Measurements from ENCODE around the gene E2F3.
"Not testable (repeated sequence)": the region's sequence is repeated elsewhere in the genome, so short reads cannot be mapped to it uniquely, and the experiment has no call there.

E2F3 gene

DNA sequence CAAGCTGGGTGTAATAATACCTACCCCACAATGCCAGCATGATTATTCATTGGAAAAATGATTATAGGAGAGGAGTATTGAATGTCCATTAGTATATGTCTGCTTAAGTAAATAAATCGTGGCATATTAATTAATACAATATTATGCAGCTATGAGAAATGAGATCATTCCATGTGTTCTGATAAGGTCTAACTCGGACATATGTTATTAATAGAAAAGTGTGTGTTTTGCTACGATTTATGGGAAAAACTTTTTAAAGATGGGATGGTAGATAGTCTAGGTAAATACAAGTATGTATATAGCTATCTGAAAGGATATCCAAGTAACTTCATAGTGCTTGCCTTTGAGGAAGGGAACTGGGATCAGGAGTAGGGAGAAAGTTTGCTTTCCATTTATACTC lies 71.1 kb downstream of the E2F3 start:
- DNase-seq, result no peak

DNA sequence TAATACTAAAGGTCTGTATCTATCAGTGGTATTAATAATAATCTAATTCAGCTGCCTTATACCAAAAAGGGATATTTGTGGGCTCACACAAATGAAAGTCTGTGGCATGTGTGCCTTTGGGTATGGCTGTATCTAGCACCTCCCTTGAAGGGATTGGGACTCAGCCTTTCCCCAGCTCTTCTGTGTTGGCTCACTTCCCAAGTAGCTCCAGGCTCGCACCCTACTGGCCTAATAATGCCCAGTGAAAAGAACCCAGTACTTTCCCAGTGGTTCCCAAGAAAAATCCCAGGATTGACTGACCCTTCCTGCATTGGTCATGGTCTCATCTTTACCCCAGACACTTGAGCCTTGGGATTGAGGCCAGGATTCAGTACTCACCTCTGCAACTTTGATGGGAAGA lies 71.8 kb downstream of the E2F3 start:
- no peak for DNase-seq

DNA sequence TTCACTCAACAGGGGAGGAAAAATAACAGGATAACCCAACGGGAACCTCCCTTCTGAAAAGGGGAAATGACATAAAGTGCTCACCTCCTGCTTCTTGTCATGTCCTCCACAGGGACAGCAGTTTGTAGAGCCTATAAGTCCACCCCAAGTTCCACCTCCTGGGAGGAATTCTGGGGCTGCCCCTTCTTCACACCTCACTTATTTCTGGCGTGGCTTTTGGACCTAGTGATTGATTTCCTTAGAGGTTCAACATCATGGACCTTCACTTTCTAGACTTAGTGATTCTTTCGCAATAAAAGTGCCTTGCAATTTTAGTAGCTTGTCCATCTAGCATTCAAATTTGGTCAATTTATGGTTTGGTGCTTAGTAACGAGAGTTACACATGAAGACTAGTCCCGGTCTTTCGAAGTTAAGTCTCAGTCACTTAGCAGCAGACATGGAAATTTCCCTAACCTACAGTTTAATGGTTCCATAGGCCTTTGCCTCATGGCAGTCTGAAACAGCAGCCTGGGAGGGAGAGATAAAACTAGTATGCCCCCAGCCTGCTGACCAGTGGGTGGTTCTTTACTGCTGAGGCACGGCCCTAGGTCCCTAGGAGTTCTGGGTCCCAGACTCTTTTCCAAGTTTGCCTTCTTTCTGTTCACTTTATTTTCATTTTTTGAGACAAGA lies 73.3 kb downstream of the E2F3 start:
- no peak for DNase-seq

DNA sequence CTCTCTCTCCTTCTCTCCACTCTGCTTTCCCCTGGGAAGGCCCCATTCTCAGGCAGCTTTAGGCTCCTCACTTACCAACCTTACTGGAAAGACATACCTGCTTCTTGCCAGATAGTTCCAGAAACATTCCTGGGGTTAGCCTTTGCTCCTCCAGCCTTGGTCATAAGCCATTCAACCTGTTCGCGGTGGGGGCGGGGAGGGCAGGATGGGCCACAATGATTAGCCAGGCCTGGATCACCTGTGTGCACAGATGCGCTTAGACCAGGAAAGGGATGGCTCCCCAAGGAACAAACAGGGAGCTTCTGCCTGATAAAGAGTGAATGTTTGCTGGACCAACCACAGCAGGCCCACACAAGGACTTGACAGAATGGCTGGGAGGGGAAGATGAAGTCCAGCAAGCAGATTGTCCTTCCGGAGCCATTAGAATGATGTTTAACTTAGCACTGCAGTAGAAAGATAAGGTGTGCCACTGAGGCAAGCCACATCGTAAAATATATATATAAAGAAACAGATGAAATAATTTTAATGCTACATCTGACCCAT lies 74.9 kb downstream of the E2F3 start:
- DNase-seq, result no peak

DNA sequence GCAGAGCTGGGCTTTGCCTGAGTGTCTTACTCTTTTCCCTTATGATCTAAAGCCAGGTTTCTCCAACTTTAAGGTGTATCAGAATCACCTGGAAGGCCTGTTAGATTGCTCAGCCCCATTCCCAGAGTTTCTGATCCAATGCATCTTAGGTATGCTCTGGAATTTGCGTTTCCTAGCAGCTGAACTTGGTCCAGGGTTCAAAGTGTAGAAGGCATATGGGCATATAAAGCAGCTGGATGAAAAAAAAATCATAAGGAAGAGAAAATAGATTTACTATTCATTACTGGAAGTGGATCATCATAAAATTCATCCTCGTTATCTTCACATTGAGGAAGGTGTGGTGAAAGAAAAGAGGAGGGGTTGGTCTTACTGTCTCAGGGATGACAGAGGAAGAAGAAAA lies 75.8 kb downstream of the E2F3 start:
- no peak for DNase-seq

DNA sequence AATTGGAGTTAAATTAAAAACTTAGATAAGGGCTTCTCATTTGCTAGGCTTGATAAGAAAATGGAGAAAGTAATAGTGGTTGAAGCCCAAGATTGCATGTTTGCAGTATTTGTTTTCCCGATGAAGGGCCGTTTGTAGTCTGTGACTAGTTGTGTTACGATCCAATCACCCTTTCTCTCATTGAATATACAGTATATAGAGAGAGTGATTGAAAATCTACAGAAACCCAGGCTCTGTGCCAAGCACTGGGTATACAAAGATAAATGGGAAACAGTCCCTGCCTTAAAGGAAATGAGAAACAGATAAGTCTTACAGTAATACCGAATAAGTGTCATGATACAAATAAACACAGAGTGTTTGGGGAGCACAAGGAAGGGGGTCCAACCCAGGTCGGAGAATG lies 77.4 kb downstream of the E2F3 start:
- peak; percentile 57 to 73 for DNase-seq

DNA sequence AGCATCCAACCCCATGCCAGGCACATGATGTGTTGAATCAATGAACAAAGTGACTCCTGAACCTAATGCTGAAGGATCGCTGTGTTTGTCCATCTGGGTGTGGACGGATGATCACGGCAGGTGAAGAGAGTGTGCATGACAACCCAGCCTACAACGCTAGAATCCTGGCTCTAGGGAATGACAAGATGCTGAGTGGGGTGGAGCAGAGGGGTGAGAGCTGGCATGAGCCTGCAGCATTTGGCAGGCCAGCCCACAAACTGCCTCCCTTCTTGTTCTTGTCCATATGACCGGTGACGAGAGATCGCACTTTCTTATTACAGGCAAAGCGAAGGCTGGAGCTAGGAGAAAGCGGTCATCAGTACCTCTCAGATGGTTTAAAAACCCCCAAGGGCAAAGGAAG lies 77.8 kb downstream of the E2F3 start:
- peak; percentile 76 to 88 for DNase-seq

DNA sequence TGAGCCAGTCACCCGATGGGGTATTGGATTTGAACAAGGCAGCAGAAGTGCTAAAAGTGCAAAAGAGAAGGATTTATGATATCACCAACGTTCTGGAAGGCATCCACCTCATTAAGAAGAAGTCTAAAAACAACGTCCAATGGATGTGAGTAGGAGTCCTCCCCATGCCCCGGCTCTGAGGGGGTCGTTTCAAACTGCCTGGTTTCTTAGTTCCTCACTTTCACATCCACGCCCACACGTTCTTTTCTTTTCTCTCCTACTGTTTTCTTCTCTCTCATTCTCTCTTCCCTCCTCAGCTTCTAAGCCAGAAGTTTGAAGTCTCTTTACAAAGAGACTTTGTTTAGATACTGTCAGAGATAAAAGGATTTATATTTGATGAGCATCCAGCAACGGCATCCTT lies 79.6 kb downstream of the E2F3 start:
- no peak for DNase-seq

DNA sequence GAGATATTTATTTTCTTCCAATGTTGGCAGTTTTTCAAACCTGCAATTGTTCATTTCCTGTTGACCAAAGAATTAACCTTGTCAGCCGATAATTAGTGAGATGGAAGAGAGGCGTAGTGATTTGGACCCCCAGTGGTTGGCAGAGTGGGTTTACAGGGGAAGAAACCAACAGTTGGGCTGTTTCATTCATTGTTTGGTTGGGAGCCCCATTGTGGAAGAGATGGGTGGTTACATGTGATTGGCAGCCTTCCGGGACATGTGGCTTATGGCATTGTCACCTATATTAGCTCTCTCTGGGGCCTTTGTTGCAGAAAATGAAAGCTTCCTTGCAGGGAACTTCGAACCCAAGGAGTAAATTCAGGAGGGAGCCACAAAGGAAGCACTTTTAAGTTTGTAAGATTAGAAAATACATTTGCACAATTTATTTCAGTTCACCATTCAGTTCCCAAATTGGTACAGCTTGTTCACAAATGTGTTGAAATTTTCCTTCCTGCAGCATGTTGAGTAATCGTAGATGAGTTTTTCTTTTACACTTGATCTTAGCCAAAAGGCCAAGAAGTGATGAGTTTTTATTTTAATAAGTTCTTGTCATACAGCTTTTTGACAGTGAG lies 82.3 kb downstream of the E2F3 start:
- DNase-seq, result no peak

DNA sequence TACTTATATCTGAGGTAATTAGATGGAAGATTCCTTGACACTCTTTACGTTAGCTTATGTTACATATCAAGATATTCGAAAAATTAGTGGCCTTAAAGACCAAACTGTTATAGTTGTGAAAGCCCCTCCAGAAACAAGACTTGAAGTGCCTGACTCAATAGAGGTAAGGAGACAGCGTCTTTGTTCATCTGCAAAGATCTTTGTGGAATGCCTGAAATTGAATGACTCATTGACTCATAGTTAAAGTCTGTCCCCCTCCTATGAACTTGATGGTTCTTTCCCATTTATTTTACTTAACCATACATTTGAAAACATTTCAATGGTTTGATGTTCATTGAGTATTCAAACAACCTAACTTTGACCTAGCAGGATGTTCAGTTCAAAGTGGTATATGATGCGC lies 85.0 kb downstream of the E2F3 start:
- DNase-seq, result no peak

DNA sequence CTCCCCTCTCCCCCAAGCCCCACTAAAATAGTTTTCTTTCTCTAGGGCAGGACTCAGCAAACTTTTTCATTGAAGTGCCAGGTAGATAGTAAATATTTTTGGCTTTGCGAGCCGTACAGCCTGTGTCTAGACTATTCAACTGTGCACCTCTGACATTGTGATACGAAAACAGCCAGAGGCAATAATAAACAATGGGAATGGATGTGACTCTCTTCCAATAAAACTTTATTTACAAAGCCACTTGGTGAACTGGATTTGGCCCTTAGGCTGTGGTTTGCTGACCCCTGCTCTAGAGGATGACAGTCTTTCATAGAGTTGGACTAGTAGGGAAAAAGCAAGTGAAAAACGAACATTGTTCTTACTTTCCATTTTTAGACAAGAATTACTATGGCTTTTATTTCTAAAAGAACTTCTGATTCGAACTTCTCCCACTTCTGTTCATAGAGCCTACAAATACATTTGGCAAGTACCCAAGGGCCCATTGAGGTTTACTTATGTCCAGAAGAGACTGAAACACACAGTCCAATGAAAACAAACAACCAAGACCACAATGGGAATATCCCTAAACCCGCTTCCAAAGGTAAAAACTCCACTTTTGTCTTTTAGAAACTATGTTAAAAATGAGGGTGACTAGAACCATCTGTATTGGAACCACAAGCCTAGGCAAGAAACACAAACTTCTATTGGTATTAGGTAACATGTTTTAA lies 86.1 kb downstream of the E2F3 start:
- DNase-seq, result no peak

DNA sequence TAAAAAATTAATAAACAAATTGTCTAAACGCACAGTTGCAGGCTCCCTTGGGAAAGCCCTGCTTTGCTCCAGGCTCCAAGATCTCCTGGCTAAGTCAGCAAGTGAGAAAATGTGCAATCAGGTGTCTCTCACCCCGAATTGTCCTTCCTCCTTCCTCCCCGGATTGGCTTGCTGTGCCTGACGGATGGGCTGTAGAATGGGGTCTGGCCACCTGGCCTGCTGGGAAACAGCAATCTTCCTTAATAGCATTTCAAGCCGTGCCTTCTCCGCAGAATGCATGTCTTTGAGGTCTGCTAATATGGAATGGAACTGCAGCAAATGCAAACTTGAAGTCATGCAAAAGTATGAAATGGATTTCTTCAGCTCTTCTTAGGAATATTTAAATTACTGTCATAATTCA lies 88.9 kb downstream of the E2F3 start:
- no peak for DNase-seq

DNA sequence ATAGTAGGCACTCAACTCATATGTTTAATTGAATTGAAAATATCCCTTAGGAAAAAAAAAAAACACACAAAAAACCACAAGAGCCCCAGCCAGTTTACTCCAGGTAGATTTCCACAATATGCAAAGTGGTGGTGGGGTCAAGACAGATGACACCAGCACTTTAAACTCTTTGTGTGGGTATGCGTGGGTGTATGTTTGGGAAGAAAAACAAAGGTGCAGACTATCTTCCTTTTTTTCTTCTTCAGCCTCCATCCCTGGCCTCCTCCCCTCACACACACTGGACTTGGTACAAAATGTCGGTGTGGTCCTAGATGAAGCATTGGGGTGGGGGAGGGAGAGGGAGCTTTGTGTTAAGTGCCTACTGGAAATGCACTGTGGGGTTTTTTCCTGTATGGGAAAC lies 90.4 kb downstream of the E2F3 start:
- DNase-seq, result no peak

DNA sequence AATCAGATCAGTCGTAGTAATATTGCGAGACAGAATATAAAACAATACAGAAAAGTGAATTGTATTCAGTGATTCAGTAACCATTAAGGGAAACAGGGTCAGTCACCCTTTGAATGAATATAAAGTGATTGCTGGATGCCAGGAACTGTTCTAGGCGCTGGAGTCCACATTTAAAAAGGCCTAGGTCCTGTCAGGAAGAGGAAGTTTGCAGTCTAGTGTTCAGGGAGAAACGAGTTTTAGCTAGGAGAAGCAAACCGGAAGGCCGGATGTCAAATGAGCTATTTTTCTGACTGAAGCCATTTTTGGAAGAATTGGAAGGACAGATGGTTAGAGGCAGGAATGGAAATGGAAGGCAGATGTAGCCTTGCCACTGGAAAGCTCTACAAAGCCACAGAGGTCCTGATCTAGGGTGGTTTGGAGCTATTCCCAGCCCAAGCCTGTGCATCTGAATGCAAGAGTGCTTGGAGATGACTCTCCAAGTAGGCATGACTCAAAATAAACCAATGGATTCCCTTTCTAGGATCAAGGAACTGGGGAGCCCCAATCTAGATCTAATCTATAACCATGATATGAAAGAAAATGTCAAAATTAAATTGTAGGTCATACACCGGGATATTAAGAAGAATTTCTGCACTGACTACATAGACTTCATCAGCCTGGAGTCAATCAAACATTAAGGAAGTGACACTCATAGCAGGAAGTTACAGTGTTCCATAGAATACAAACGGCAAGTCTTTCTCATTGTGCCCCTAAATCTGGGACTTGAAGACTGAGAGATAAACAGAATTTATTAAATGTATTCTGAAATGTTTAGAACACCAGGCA lies 95.7 kb downstream of the E2F3 start:
- peak; percentile 70 to 90 for DNase-seq

DNA sequence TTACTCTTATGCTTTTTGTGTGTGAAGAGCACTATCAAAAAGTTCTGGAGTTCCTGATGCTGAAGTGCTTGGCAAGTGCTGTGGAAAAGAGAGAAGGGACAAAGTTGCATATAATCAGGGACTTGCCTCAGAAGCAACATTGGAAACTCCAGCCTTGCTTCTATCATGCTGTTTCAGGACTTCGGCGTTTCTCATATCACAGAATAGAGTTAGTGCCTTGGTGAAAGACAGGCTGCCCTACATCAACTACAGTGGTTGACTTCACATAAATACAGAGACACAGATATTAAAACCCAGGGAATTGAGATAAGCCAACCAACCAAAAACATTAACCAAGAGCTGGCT lies 96.3 kb downstream of the E2F3 start:
- no peak for DNase-seq

DNA sequence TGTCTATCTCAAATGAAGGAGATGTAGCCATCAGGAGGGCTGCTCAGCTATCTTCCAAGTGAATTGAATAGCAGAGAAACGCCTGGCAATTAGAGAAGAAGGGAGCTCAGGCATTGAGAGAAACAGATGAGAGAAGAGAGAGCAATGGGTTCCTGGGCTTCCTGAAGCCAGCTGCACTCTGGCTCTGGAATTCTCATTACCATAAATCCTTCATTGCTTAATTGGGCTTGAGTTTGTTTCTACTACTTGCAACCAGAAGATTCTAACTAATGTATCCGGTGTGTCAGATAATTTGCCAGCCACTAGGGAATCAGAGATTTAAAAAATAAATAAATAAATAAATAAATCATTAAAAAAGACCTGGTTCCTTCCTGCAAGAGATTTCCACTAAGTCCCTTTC lies 107.5 kb downstream of the E2F3 start:
- DNase-seq, result peak; percentile 20 to 68

DNA sequence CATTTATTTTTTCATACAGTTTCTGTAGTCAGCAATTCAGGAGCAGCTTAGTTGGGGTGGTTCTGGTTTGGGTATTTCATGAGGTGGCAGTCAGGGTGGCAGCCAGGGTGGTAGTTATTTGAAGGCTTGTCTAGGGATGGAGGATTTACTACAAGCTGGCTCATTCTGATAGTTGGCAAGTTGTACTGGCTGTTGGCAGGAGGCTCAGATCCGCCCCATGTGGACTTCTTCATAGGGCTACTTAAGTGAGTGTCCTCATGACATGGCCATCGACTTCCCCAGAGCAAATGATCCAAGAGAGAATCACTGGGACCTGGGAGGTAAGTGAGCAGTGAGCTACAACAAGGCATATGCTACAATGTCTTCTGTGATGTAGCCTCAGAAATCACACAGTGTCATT lies 110.2 kb downstream of the E2F3 start:
- DNase-seq, result peak; percentile 32 to 82

DNA sequence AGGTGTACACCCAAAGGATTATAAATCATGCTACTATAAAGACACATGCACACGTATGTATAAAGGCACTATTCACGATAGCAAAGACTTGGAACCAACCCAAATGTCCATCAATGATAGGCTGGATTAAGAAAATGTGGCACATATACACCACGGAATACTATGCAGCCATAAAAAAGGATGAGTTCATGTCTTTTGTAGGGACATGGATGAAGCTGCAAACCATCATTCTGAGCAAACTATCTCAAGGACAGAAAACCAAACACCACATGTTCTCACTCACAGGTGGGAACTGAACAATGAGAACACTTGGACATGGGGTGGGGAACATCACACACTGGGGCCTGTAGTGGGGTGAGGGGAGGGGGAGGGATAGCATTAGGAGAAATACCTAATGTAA lies 123.5 kb downstream of the E2F3 start:
- not testable (repeated sequence) for DNase-seq

DNA sequence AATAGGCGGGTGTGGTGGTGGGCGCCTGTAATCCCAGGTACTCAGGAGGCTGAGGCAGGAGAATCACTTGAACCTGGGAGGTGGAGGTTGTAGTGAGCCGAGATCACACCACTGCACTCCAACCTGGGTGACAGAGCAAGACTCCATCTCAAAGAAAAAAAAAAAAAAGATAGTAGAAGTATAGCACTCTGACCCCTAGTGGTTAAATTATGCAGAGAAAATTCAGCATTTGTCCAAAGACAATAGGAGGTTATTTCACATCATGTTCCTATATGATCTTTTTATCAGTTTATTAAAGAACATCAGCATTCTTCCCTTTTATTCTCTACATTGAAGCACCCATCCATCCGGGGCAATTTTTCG lies 127.4 kb downstream of the E2F3 start:
- DNase-seq, result peak; percentile 31 to 80

DNA sequence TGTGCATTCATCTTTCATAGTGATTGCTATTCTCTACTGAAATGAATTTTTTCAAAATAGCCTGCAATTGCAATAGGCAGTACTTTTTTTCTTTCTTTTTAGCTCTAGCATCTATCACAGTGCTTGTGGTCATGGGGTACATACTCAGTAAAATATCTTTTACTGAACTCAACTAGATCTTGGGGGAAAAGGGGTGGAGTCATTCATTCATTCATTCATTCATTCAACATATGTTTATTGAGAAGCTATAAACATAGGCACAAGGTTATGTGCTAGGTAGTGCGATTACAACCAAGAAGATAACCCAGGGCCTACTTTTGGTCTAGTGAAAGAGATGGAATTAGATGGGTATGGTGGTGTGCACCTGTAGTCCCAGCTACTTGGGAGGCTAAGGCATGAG lies 131.2 kb downstream of the E2F3 start:
- no peak for DNase-seq

DNA sequence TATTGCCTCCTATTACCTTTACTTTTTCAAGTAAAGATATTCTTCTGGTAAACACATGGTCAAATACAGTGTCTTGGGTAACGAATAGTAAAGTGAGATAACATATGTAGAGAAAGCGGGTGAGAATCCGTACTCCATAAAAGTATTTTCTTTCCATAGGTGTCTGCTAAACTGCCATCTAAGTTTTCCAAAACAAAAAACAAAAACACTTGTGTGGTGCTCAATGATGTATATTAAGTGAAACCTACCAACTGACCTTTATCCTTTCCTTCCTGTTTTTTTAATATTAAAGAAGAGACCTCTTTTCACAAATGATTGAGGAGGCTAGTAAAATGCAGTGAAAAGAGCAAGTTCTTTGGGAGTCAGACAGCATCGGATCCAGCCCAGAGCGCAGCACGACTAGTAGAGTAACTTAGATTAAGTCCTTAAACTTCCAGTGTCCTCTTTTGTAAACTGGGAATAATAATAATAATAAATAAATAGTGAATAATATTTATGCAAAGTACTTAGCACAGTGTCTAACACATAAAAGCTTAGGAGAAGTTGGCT lies 132.1 kb downstream of the E2F3 start:
- DNase-seq, result no peak

DNA sequence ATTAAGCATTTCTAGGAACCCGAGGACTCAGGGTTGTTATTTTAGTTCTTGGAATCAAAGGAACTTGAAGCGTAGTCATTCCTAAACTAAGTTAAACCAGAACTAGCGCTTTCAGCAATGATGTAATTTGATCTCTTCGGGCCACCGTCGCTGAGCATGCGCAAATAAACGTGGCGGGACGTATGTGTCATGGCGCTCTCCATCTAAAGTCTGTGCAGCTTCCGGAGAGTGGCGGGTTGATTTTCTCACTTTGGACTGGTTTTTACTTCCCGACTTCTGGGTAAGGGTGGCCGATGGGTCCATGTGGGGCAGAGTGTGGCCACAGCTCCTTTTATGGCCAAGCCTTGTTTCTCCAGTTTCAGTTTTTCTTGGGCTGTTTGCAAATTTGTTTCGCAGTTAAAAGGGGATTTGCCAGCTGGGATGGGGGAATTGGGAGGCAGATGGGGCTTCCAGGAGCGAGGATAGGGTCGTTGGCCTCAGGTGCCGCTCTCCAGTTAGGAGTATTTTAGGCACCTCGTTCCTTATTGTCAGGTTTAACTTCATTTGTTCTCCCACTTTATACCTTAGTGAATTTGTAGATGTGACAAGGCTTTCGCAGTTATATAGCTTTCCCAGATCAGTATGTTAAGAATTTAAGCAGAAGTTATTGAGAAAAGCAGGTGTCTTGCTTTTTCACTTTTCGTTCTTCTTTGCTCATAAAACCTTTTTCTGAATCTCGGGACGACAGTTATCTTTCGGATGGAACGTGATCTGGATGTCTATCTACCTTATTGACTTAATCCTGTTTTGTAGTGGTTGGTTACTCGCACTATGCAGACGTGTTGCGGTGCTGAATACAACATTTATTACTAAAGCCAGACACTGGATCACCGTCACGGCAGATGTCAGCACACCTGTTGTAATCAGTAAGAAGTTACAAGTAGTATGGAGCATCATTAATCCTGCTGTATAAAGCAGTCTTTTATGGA lies 132.9 kb downstream of the E2F3 start, which contains the start of gene CDKAL1:
CDKAL1 (plus strand) TSS at position 163 of the 968 bp plus-strand sequence. CDS start 11,894 bp downstream, outside the sequence.
- peak; percentile 86 to 94 for DNase-seq
